ENCODE results near the gene DNAH14. TPM values are rescaled to one million over a fixed set of nuclear protein-coding genes. Genes with fewer than 3 reads are reported as not detected.

DNAH14 gene
- total RNA-seq, 1 experiment from 2014 or later = 33.2 TPM

DNA sequence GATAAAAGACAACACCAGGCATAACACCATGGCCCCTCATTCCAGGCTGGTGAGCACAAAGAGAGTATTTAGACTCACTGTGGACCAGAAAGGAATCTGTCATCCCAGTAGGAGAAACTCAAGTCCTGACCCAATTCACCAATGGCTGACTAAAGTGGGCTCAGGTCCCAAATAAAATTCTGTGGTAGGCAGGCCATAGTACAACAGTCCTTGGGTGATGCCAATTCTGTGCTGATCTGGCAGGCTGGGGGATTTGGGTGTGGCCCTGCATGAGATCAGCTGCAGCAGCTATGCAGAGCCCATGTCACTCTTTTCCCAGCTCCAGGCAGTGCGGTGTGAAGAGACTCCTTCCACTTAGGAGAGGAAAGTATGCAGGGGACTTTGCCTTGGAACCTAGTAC lies 253.2 kb downstream of the DNAH14 start:
- no peaks in the 10 kb centered on the region for H3K27me3 ChIP-seq (ENCODE audit: insufficient read depth, low read length)
- intact Hi-C loops (cut with micrococcal nuclease) = no loop called here
- ATAC-seq = no peak
- no peak overlapping the region for H2AFZ ChIP-seq (ENCODE audit: low read depth, low read length, poor library complexity, severe bottlenecking)
- H3K4me1 ChIP-seq (ENCODE audit: control insufficient read depth in 1 of 2, insufficient read depth in 2 of 2, low read length in 2 of 2) = no peaks in the 10 kb centered on the region
- ChIA-PET POLR2A (no interaction called here), RAD21 (ENCODE audit: low non-redundant PET in 1 of 2, low total read pairs in 2 of 2, uncharacterized antibody in 2 of 2, unreplicated experiment in 2 of 2) (no interaction called here), CTCF (no interaction called here)
- no peak for DNase-seq (ENCODE audit: low read depth, low spot score)
- no peak overlapping the region for H3K27ac ChIP-seq (ENCODE audit: low read depth, low read length)
- H3K9ac ChIP-seq (ENCODE audit: low read length) = no peak overlapping the region
- TF ChIP-seq CBX3 (IDR thresholded peaks at IDR 0.05; ENCODE audit: low read depth) = no peak
- TF ChIP-seq MAX (IDR thresholded peaks at IDR 0.05) = no peak
- no peak for TF ChIP-seq TCF7L2 (IDR thresholded peaks at IDR 0.05; ENCODE audit: borderline replicate concordance, extremely low read depth, insufficient read depth, insufficient read length)
- no peak for TF ChIP-seq ELF1 (IDR thresholded peaks at IDR 0.05; ENCODE audit: borderline replicate concordance, low read depth)
- no peak for TF ChIP-seq SP1 (IDR thresholded peaks at IDR 0.05; ENCODE audit: low read depth)
- no peak for TF ChIP-seq CTCF (IDR thresholded peaks at IDR 0.05 in 2 of 3, conservative IDR thresholded peaks at IDR 0.05 in 1 of 3; ENCODE audit: borderline replicate concordance in 1 of 3, insufficient read depth in 1 of 3, low read depth in 2 of 3, low read length in 2 of 3)
- no peak for TF ChIP-seq ZFX (IDR thresholded peaks at IDR 0.05)
- no peak for TF ChIP-seq SIN3A (IDR thresholded peaks at IDR 0.05; ENCODE audit: low read depth)
- no peak for TF ChIP-seq POLR2AphosphoS5 (IDR thresholded peaks at IDR 0.05; ENCODE audit: low read depth, low read length)
- no peak for TF ChIP-seq REST (IDR thresholded peaks at IDR 0.05; ENCODE audit: low read depth)
- no peak for TF ChIP-seq FOSL1 (IDR thresholded peaks at IDR 0.05; ENCODE audit: low read depth)
- no peak for TF ChIP-seq YY1 (IDR thresholded peaks at IDR 0.05; ENCODE audit: extremely low read depth, insufficient replicate concordance, low read depth, low read length)
- no peak for TF ChIP-seq SRF (IDR thresholded peaks at IDR 0.05; ENCODE audit: low read depth)
- no peak for TF ChIP-seq CEBPB (IDR thresholded peaks at IDR 0.05; ENCODE audit: low read depth)
- TF ChIP-seq POLR2A (IDR thresholded peaks at IDR 0.05; ENCODE audit: borderline replicate concordance, extremely low read depth, insufficient read depth, insufficient read length) = no peak
- no peak for TF ChIP-seq RAD21 (IDR thresholded peaks at IDR 0.05; ENCODE audit: low read depth)
- TF ChIP-seq ZNF274 (IDR thresholded peaks at IDR 0.05; ENCODE audit: low read depth, low read length) = no peak
- TF ChIP-seq EGR1 (IDR thresholded peaks at IDR 0.05; ENCODE audit: low read depth) = no peak
- no peaks in the 10 kb centered on the region for H3K36me3 ChIP-seq (ENCODE audit: control insufficient read depth in 1 of 2, insufficient read depth in 2 of 2, low read length in 2 of 2)
- peaks cover 0 to 3% of the 10 kb centered on the region in 2 experiments; a peak in 2 of 4 replicates for H3K9me3 ChIP-seq (ENCODE audit: control insufficient read depth in 1 of 2, insufficient read depth in 1 of 2, low read depth in 1 of 2, low read length in 2 of 2)
- H3K79me2 ChIP-seq (ENCODE audit: insufficient read depth, low read length) = no peaks in the 10 kb centered on the region
- H3K9me2 ChIP-seq (ENCODE audit: insufficient read depth) = no peaks in the 10 kb centered on the region; the same call in 1 of the 2 replicates
- no peak overlapping the region for H3K4me3 ChIP-seq (replicated peaks in 1 of 2; ENCODE audit: low read depth in 1 of 2, low read length in 2 of 2)
- H3K4me2 ChIP-seq (ENCODE audit: low read length) = no peak overlapping the region
- no peaks in the 10 kb centered on the region for H4K20me1 ChIP-seq (ENCODE audit: insufficient read depth)
- no TSS peak for BruUV-seq (replicated peaks)
